Heart left ventricle (tissue), 16 donors: ENCODE data around the gene ARFGAP1. TPM values are rescaled to one million over a fixed set of nuclear protein-coding genes. Genes with fewer than 3 reads are reported as not detected.

Source experiments
- ATAC-seq, 4 donors: fragments of 200-7000 bp; cut with Tn5 transposase; one replicate each; pipeline ENCODE4 v1.9.1; 2020 to 2022; ENCODE audit warnings: moderate library complexity in 4 of 4, mild to moderate bottlenecking in 3 of 4, moderate number of reproducible peaks in 1 of 4
- DNase-seq, 5 donors: peaks; one replicate each; pipeline ENCODE4 v3.0.0-alpha.2; 2020
- H3K27ac ChIP-seq, 12 donors: fragments of 200-600 bp; sonication (generic) in 4 of 12; one replicate each; pipeline versions ENCODE4 v1.5.0 to v1.8.0; 2016 to 2022; ENCODE audit warnings: mild to moderate bottlenecking in 2 of 12
- H3K27me3 ChIP-seq, 9 donors: fragments of 200-600 bp; sonication (generic) in 2 of 9; one replicate each; pipeline versions ENCODE4 v1.5.1 to v1.8.0; 2016 to 2022; ENCODE audit warnings: mild to moderate bottlenecking in 3 of 9
- H3K36me3 ChIP-seq, 9 donors: fragments of 200-600 bp; sonication (generic) in 2 of 9; one replicate each; pipeline versions ENCODE4 v1.5.0 to v1.8.0; 2018 to 2022; ENCODE audit warnings: mild to moderate bottlenecking in 2 of 9
- H3K4me1 ChIP-seq, 12 donors: fragments of 200-600 bp; sonication (generic) in 4 of 12; one replicate each; pipeline versions ENCODE4 v1.5.0 to v1.8.0; 2016 to 2022; ENCODE audit warnings: mild to moderate bottlenecking in 3 of 12
- H3K4me3 ChIP-seq, 12 donors: fragments of 200-600 bp; sonication (generic) in 4 of 12; one replicate each; pipeline versions ENCODE4 v1.5.0 to v1.8.0; 2017 to 2022; ENCODE audit warnings: mild to moderate bottlenecking in 9 of 12, moderate library complexity in 4 of 12
- H3K9me3 ChIP-seq, 12 donors: fragments of 200-600 bp; sonication (generic) in 4 of 12; one replicate each; pipeline versions ENCODE4 v1.5.0 to v1.8.0; 2016 to 2022; ENCODE audit warnings: mild to moderate bottlenecking in 1 of 12
- CTCF ChIP-seq, 12 donors: fragments of 200-600 bp; sonication (generic) in 4 of 12; IDR thresholded peaks; one replicate each; pipeline versions ENCODE4 v1.5.0 to v1.8.0; 2018 to 2022; ENCODE audit warnings: antibody characterized with exemption in 12 of 12, mild to moderate bottlenecking in 5 of 12
- POLR2A ChIP-seq, 2 donors: fragments of 450-650 bp; IDR thresholded peaks; one replicate each; pipeline ENCODE4 v1.6.1; 2017; ENCODE audit warnings: antibody characterized with exemption in 2 of 2, mild to moderate bottlenecking in 2 of 2, moderate library complexity in 2 of 2
- WGBS, 4 donors: extraction: QIAGEN DNeasy Blood & Tissue Kit in 2 of 4; methylation state at CpG; one replicate each; pipeline versions ENCODE4 v1.1.5 to v1.1.7; 2013 to 2018; 5-methylcytosine and 5-hydroxymethylcytosine counted together
- intact Hi-C, 10 donors: fragments of 100-400 bp; cut with DNase I; formaldehyde crosslinking; loops; one replicate each; pipeline versions ENCODE4 v1.11.1 to v1.14.2; 2022
- polyA plus RNA-seq, 2 donors: library from polyadenylated mRNA; stranded (reverse); fragments of 200-250 nt; gene quantifications; one replicate each; pipeline ENCODE4 v1.2.3, GENCODE V29; 2013
- total RNA-seq, 9 donors: library from RNA; depleted of rRNA in 2 of 9; stranded (reverse); fragments of >200 nt in 2 of 9; fragmentation: NEBNext Ultra II Directional in 3 of 9; extraction: Animal tissue kit (Norgen Biotek cat#: 25700) in 3 of 9; gene quantifications; one replicate each; pipeline versions ENCODE4 v1.1.0 to v1.2.4, GENCODE V29; 2016 to 2023
- donor health status: ischemic (EF 13 %, LVEDD 7.1; RV severe dilation, severe dysfunction).
- donor health status: healthy with polysubstance abuse.
- donor health status: DM: no; HTN: yes; CAD: no.
- donor health status: DM: no; HTN: no; CAD: no.
- donor health status: ischemic (EF 25% LVEDD 6.9; RV normal size, moderate dysfunction).
- donor health status: ischemic (EF 25% LVEDD 5.7; RV mildly dilated, moderate dysfunction).
- donor health status: healthy.
- donor health status: DM: yes; HTN: yes; CAD: no.
- donor health status: ischemic (EF 35%, LVEDD 5.7; RV mildly dilated, moderate dysfunction).
- donor health status: nonischemic (EF 11% LVEDD 7.7; RV severe dilation, severe dysfunction).
- donor health status: DM: yes; HTN: yes; CAD: no.
- donor health status: PGD.
- donor health status: ischemic (EF 29% LVEDD 5.4; RV normal size, mild dysfunction).
- donor health status: nonischemic (EF 23%, LVEDD 6.1; RV moderate dilation, normal function).

Gene ARFGAP1
- total and polyA plus RNA-seq, 11 donors = 14.3 to 51.6 (median 29.5) TPM

- intact Hi-C loops = loop anchor here in 3 of 10 donors (5.0 to 10.0 kb wide), 2 partner anchors 177 to 179 kb away; no protein-coding TSS in a partner anchor
- DNase-seq = no peak
Measured at GRCh38 chr20:63233924-63234323, 38.7 kb upstream of the ARFGAP1 start.

GRCh38 chr20:63234693-63235398 is 37.8 kb upstream of the ARFGAP1 start:
- ATAC-seq = no peak

More at GRCh38 chr20:63233924-63234323, 38.7 kb upstream of the ARFGAP1 start:
- no peak for TF ChIP-seq CTCF (IDR thresholded peaks at IDR 0.05)
- no peak for TF ChIP-seq POLR2A (IDR thresholded peaks at IDR 0.05)
- Histone ChIP-seq H3K4me1 (peaks cover 0 to 11% (median 0%) of the 10 kb centered on the region in 12 donors), H3K4me3 (no peak overlapping the region), H3K36me3 (no peaks in the 10 kb centered on the region), H3K9me3 (no peaks in the 10 kb centered on the region), H3K27ac (no peak overlapping the region), H3K27me3 (peaks cover 0 to 33% (median 8%) of the 10 kb centered on the region in 9 donors)
- ATAC-seq = no peak
- 82 to 85% (median 83%) methylated on average over 17 of the region's 17 CpGs for WGBS, 4 donors

GRCh38 chr20:63235399-63235983 is 37.1 kb upstream of the ARFGAP1 start, which contains the start of gene BIRC7:
Gene BIRC7, plus strand, starts transcription at chr20:63235905. Its CDS starts 192 bp downstream, at chr20:63236097.
- intact Hi-C loops = loop anchor here in 1 of 10 donors (10.0 kb wide), 1 partner anchor 181 kb away; no protein-coding TSS in a partner anchor
- H3K36me3 ChIP-seq = no peaks in the 10 kb centered on the region
- no peaks in the 10 kb centered on the region for H3K9me3 ChIP-seq
- peaks cover 0 to 9% (median 0%) of the 10 kb centered on the region in 12 donors for H3K4me1 ChIP-seq
- H3K4me3 ChIP-seq = no peak within 1 kb of the TSS
- TF ChIP-seq POLR2A (IDR thresholded peaks at IDR 0.05) (no peak), CTCF (IDR thresholded peaks at IDR 0.05) (no peak)
- peak in 1 of 4 donors; percentile 24 for ATAC-seq
- DNase-seq = no peak
- peaks cover 0 to 33% (median 8%) of the 10 kb centered on the region in 9 donors for H3K27me3 ChIP-seq
- WGBS, 4 donors = 43 to 48% (median 45%) methylated on average over 8 to 17 of the region's 17 CpGs
- H3K27ac ChIP-seq = no peak within 1 kb of the TSS

More at GRCh38 chr20:63234693-63235398, 37.8 kb upstream of the ARFGAP1 start:
- H3K36me3 ChIP-seq = no peaks in the 10 kb centered on the region
- no peaks in the 10 kb centered on the region for H3K9me3 ChIP-seq
- TF ChIP-seq POLR2A (IDR thresholded peaks at IDR 0.05) (no peak), CTCF (IDR thresholded peaks at IDR 0.05) (peak in 7 of 12 donors; percentile 10 to 46 (median 23))
- WGBS, 4 donors = 13 to 21% (median 14%) methylated on average over 11 to 20 of the region's 20 CpGs
- no peak for DNase-seq
- intact Hi-C loops = loop anchor here in 3 of 10 donors (5.0 to 10.0 kb wide), 2 partner anchors 178 to 180 kb away; no protein-coding TSS in a partner anchor
- H3K4me3 ChIP-seq = no peak overlapping the region
- H3K27ac ChIP-seq = no peak overlapping the region
- peaks cover 0 to 11% (median 0%) of the 10 kb centered on the region in 12 donors for H3K4me1 ChIP-seq
- H3K27me3 ChIP-seq = peaks cover 0 to 33% (median 8%) of the 10 kb centered on the region in 9 donors
